Breast epithelium (tissue), 4 donors: Measurements from ENCODE around the gene PRICKLE4. TPM values are rescaled to one million over a fixed set of nuclear protein-coding genes. Genes with fewer than 3 reads are reported as not detected.

Experiments used
- DNase-seq, 2 donors: peaks; one replicate each; pipeline ENCODE4 v3.0.0-alpha.2; 2019; ENCODE audit warnings: low spot score in 2 of 2
- H3K27ac ChIP-seq, 2 donors: fragments of 200-600 bp; sonication (generic) in 1 of 2; one replicate each; pipeline ENCODE4 v1.5.1; 2016 to 2019; ENCODE audit warnings: mild to moderate bottlenecking in 1 of 2
- H3K27me3 ChIP-seq, 2 donors: fragments of 200-600 bp; sonication (generic) in 1 of 2; one replicate each; pipeline versions ENCODE4 v1.5.1 to v1.6.0; 2017 to 2019; ENCODE audit warnings: control low read depth in 1 of 2, mild to moderate bottlenecking in 1 of 2
- H3K36me3 ChIP-seq: fragments of 200-600 bp; one replicate; pipeline ENCODE4 v1.5.1; 2019
- H3K4me1 ChIP-seq, 2 donors: fragments of 200-600 bp; sonication (generic); one replicate each; pipeline ENCODE4 v1.5.1; 2016 to 2019; ENCODE audit warnings: control low read depth in 1 of 2
- H3K4me3 ChIP-seq, 3 donors: fragments of 200-600 bp; sonication (generic); 1 replicate in 2 of 3; 2 replicates in 1 of 3; pipeline ENCODE4 v1.5.1; 2016 to 2019; ENCODE audit warnings: mild to moderate bottlenecking in 3 of 3, moderate library complexity in 2 of 3
- H3K9me3 ChIP-seq, 2 donors: fragments of 200-600 bp; sonication (generic) in 1 of 2; one replicate each; pipeline ENCODE4 v1.5.1; 2016 to 2019; ENCODE audit warnings: control low read depth in 1 of 2
- CTCF ChIP-seq, 3 donors: fragments of 450-650 bp; IDR thresholded peaks; one replicate each; pipeline ENCODE4 v1.5.1; 2016 to 2017; ENCODE audit warnings: antibody characterized with exemption in 3 of 3, mild to moderate bottlenecking in 3 of 3, moderate library complexity in 3 of 3
- POLR2A ChIP-seq: fragments of 450-650 bp; IDR thresholded peaks from one replicate; pipeline ENCODE4 v1.6.1; 2016; ENCODE audit warnings: antibody characterized with exemption, mild to moderate bottlenecking, moderate library complexity
- POLR2AphosphoS5 ChIP-seq, 3 donors: sonication (generic); formaldehyde crosslinking; IDR thresholded peaks; one replicate each; pipeline ENCODE4 v1.6.1; 2017; ENCODE audit warnings: antibody characterized with exemption in 3 of 3
- intact Hi-C: fragments of 100-400 bp; cut with DNase I; formaldehyde crosslinking; loops from one replicate; pipeline ENCODE4 v1.15.1; 2023; ENCODE audit warnings: low total_unique reads
- total RNA-seq, 3 donors: library from RNA; depleted of rRNA; stranded (reverse); fragments of >200 nt; gene quantifications; one replicate each; pipeline ENCODE4 v1.1.0, GENCODE V29; 2016

Gene PRICKLE4
- total RNA-seq, 3 donors from 2014 or later: 0.80 to 5.3 (median 3.3) TPM

GRCh38 chr6:41768545-41769308 is 11.9 kb upstream of the PRICKLE4 start:
- no peak for DNase-seq
- Histone ChIP-seq H3K27ac (peak overlapping the region in 1 of 2 donors; percentile 7), H3K4me3 (no peak overlapping the region), H3K4me1 (peaks cover 0 to 3% of the 10 kb centered on the region in 2 donors), H3K36me3 (peaks cover 5% of the 10 kb centered on the region), H3K9me3 (no peaks in the 10 kb centered on the region), H3K27me3 (no peaks in the 10 kb centered on the region)
- intact Hi-C loops: no loop called here
- TF ChIP-seq CTCF (IDR thresholded peaks at IDR 0.05): no peak
- TF ChIP-seq POLR2A: no peak

- Histone ChIP-seq H3K4me1 (peaks cover 0 to 3% of the 10 kb centered on the region in 2 donors), H3K9me3 (no peaks in the 10 kb centered on the region), H3K4me3 (no peak overlapping the region), H3K27ac (no peak overlapping the region), H3K27me3 (no peaks in the 10 kb centered on the region), H3K36me3 (peaks cover 7% of the 10 kb centered on the region)
- intact Hi-C loops: no loop called here
- DNase-seq: no peak
- no peak for TF ChIP-seq CTCF (IDR thresholded peaks at IDR 0.05)
- TF ChIP-seq POLR2AphosphoS5 (IDR thresholded peaks at IDR 0.05): no peak
- no peak for TF ChIP-seq POLR2A
Measured at GRCh38 chr6:41769376-41769775, 11.2 kb upstream of the PRICKLE4 start.

DNA sequence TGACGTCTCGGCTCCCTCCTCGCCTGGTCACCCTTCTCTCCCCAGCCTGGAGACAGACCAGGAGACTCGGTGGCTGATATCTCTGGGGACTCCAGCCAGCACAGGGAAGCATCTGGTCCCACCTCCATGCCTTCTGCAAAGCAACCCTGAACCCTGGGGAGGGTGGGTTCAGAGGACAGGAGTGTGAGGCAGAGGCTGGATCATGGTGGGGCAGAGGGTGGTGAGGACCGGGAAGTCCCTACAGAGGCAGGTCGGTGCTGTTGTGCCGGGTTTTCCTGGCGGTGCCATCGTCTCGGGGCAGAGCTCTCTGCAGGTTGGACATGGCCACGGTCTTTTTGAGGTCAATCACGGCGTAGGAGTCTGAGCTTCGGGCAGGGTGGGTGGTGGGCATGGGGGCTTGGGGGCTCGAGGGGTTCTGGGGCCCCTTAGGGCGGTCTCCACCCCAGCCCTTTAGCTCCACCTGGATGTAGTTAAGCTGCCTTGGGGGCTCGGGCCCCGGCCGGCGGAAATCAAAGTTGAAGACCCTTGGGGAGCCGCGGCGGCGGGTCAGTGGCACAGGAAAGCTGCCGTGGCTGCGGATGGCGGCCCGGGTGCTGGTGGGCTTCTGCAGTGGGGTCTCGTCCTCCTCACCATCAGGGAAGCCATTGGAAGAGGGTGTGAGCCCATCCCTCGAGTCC is 10.1 kb upstream of the PRICKLE4 start:
- no peak overlapping the region for H3K4me3 ChIP-seq
- no peak overlapping the region for H3K27ac ChIP-seq
- no peak for DNase-seq
- no peaks in the 10 kb centered on the region for H3K9me3 ChIP-seq
- H3K36me3 ChIP-seq: peaks cover 11% of the 10 kb centered on the region
- TF ChIP-seq POLR2A (no peak), POLR2AphosphoS5 (IDR thresholded peaks at IDR 0.05) (no peak), CTCF (IDR thresholded peaks at IDR 0.05) (no peak)
- intact Hi-C loops: no loop called here
- H3K27me3 ChIP-seq: no peaks in the 10 kb centered on the region
- peaks cover 0 to 3% of the 10 kb centered on the region in 2 donors for H3K4me1 ChIP-seq

- intact Hi-C loops: no loop called here
- Histone ChIP-seq H3K27ac (no peak overlapping the region), H3K4me3 (no peak overlapping the region), H3K4me1 (peaks cover 0 to 3% of the 10 kb centered on the region in 2 donors), H3K27me3 (no peaks in the 10 kb centered on the region), H3K36me3 (peaks cover 11% of the 10 kb centered on the region), H3K9me3 (no peaks in the 10 kb centered on the region)
- TF ChIP-seq POLR2AphosphoS5 (IDR thresholded peaks at IDR 0.05): no peak
- no peak for TF ChIP-seq CTCF (IDR thresholded peaks at IDR 0.05)
- TF ChIP-seq POLR2A: no peak
- no peak for DNase-seq
Measured at GRCh38 chr6:41771058-41771983, 9.3 kb upstream of the PRICKLE4 start.
